Thymus (tissue), 11 donors: ENCODE measurements around the gene EVI5L. TPM values are rescaled to one million over a fixed set of nuclear protein-coding genes. Genes with fewer than 3 reads are reported as not detected.

Experiments used
- DNase-seq, 9 donors: peaks; one replicate each; pipeline ENCODE4 v3.0.0-alpha.2; 2013; ENCODE audit warnings: low spot score in 9 of 9, low read depth in 6 of 9, missing footprints in 1 of 9
- H3K27ac ChIP-seq, 2 donors: one replicate each; pipeline ENCODE4 v1.5.1; 2013; ENCODE audit warnings: control low read depth in 1 of 2, low read depth in 1 of 2, low read length in 1 of 2, mild to moderate bottlenecking in 1 of 2, moderate library complexity in 1 of 2
- H3K27me3 ChIP-seq, 2 donors: one replicate each; pipeline ENCODE4 v1.5.1; 2013; ENCODE audit warnings: low read length in 1 of 2; ENCODE audit not compliant: control insufficient read depth in 2 of 2, insufficient read depth in 1 of 2
- H3K36me3 ChIP-seq, 2 donors: one replicate each; pipeline ENCODE4 v1.5.1; 2013; ENCODE audit warnings: low read length in 1 of 2, mild to moderate bottlenecking in 1 of 2, moderate library complexity in 1 of 2; ENCODE audit not compliant: control insufficient read depth in 2 of 2, insufficient read depth in 2 of 2
- H3K4me1 ChIP-seq, 2 donors: one replicate each; pipeline ENCODE4 v1.5.1; 2013; ENCODE audit warnings: low read length in 2 of 2; ENCODE audit not compliant: control insufficient read depth in 2 of 2, insufficient read depth in 2 of 2
- H3K4me3 ChIP-seq, 2 donors: one replicate each; pipeline ENCODE4 v1.5.1; 2013; ENCODE audit warnings: low read length in 2 of 2, control low read depth in 1 of 2, mild to moderate bottlenecking in 1 of 2
- H3K9me3 ChIP-seq, 2 donors: one replicate each; pipeline ENCODE4 v1.5.1; 2013; ENCODE audit warnings: low read length in 1 of 2, mild to moderate bottlenecking in 1 of 2; ENCODE audit not compliant: control insufficient read depth in 2 of 2, insufficient read depth in 1 of 2
- WGBS: extraction: QIAGEN DNeasy Blood & Tissue Kit; methylation state at CpG from one replicate; pipeline ENCODE4 v1.1.7; 2013; 5-methylcytosine and 5-hydroxymethylcytosine counted together
- polyA plus RNA-seq: library from polyadenylated mRNA; stranded (reverse); fragments of 200-250 nt; gene quantifications from one replicate; pipeline ENCODE4 v1.2.3, GENCODE V29; 2013
- total RNA-seq: library from RNA; stranded (reverse); fragments of 120-200 nt; gene quantifications from one replicate; pipeline ENCODE4 v1.2.4, GENCODE V29; 2013
- donor health status: healthy.

EVI5L gene
- total and polyA plus RNA-seq, 2 donors, result 4.9 to 7.6 TPM

GRCh38 chr19:7908742-7909461 is 78.9 kb downstream of the EVI5L start:
- H3K9me3 ChIP-seq, result peaks cover 0 to 1% of the 10 kb centered on the region in 2 donors
- H3K36me3 ChIP-seq, result peaks cover 50 to 68% of the 10 kb centered on the region in 2 donors
- no peak for DNase-seq
- H3K4me3 ChIP-seq, result no peak overlapping the region
- peaks cover 0 to 9% of the 10 kb centered on the region in 2 donors for H3K27me3 ChIP-seq
- H3K27ac ChIP-seq, result no peak overlapping the region
- 97% methylated on average over 19 of the region's 19 CpGs for WGBS
- H3K4me1 ChIP-seq, result peaks cover 9 to 15% of the 10 kb centered on the region in 2 donors

- peaks cover 6 to 11% of the 10 kb centered on the region in 2 donors for H3K4me1 ChIP-seq
- H3K4me3 ChIP-seq, result no peak overlapping the region
- H3K27me3 ChIP-seq, result peaks cover 5 to 16% of the 10 kb centered on the region in 2 donors
- H3K27ac ChIP-seq, result no peak overlapping the region
- DNase-seq, result no peak
- H3K36me3 ChIP-seq, result peaks cover 50 to 68% of the 10 kb centered on the region in 2 donors
- 98% methylated on average over 21 of the region's 21 CpGs for WGBS
- peaks cover 0 to 1% of the 10 kb centered on the region in 2 donors for H3K9me3 ChIP-seq
Observed at GRCh38 chr19:7909471-7910067, 79.6 kb downstream of the EVI5L start.

- H3K4me3 ChIP-seq, result no peak overlapping the region
- H3K27ac ChIP-seq, result no peak overlapping the region
- peaks cover 50 to 68% of the 10 kb centered on the region in 2 donors for H3K36me3 ChIP-seq
- no peak for DNase-seq
- H3K27me3 ChIP-seq, result peaks cover 15 to 26% of the 10 kb centered on the region in 2 donors
- WGBS, result 98% methylated on average over 54 of the region's 54 CpGs
- H3K4me1 ChIP-seq, result peaks cover 3% of the 10 kb centered on the region in 2 donors
- peaks cover 0 to 1% of the 10 kb centered on the region in 2 donors for H3K9me3 ChIP-seq
Observed at GRCh38 chr19:7910321-7911161, 80.5 kb downstream of the EVI5L start.

DNA sequence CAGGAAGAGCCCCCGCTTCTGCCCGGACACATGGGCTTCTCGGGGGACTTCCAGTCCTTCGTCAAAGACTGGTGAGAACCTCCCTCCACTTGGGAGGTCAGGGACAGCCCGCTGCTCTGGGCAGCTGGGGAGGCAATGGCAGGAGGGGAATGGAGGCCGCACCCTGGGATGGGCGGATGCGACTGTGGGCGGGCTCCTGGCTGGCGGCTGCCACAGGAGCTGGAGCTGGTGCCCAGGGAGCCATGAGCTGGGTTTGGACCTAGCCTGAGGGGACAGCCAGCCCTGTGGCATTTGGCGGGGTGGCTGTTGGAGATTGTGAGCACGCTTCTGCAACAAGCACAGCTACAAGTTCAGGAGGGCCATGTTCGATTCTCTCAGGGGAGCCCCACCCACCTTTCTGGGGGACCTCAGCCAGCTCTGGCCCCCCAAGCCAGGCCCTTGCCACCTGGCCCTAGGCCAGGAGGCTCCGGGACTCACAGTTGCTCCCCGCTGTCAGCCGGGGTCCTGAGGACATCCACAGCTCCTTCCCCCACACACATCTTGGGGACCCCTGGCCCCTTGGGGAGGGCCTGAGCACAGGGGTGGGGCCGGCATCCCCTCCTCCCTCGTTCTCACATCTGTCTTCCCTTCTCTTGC is 81.6 kb downstream of the EVI5L start:
- WGBS, result 93% methylated on average over 18 of the region's 18 CpGs
- Histone ChIP-seq H3K4me3 (no peak overlapping the region), H3K4me1 (peaks cover 3 to 10% of the 10 kb centered on the region in 2 donors), H3K27ac (no peak overlapping the region), H3K36me3 (peaks cover 46 to 60% of the 10 kb centered on the region in 2 donors), H3K27me3 (peaks cover 24 to 37% of the 10 kb centered on the region in 2 donors), H3K9me3 (peaks cover 0 to 1% of the 10 kb centered on the region in 2 donors)
- no peak for DNase-seq

DNA sequence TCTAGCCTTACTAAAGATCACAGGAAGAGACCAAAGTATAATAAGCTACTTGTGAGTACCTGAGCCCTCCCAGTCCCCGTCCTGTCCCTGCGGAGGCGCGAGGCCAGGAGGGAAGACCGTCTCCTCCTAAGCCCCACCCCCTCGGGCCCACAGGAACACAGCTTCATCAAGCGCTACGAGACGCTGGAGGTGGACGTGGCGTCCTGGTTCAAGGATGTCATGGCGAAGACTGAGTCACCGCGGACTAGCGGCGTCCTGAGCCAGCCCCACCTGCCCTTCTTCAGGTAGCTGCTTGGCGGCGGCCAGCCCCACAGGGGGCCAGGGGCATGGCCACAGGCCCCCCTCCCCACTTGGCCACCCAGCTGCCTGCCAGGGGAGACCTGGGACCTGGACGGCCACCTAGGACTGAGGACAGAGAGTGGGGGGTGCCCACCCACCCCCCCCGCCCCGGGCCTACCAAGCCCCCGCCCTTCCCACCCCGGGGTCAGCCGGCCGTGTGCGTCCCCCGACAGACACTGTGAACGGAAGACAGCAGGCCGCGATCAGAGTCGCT is 82.2 kb downstream of the EVI5L start:
- no peak for DNase-seq
- Histone ChIP-seq H3K27me3 (peaks cover 30 to 42% of the 10 kb centered on the region in 2 donors), H3K36me3 (peaks cover 46 to 58% of the 10 kb centered on the region in 2 donors), H3K27ac (no peak overlapping the region), H3K4me1 (peaks cover 6 to 13% of the 10 kb centered on the region in 2 donors), H3K4me3 (no peak overlapping the region), H3K9me3 (peaks cover 0 to 1% of the 10 kb centered on the region in 2 donors)
- WGBS, result 96% methylated on average over 31 of the region's 31 CpGs

GRCh38 chr19:7912697-7913564 is 82.9 kb downstream of the EVI5L start:
- 98% methylated on average over 39 of the region's 39 CpGs for WGBS
- peaks cover 46 to 51% of the 10 kb centered on the region in 2 donors for H3K36me3 ChIP-seq

DNA sequence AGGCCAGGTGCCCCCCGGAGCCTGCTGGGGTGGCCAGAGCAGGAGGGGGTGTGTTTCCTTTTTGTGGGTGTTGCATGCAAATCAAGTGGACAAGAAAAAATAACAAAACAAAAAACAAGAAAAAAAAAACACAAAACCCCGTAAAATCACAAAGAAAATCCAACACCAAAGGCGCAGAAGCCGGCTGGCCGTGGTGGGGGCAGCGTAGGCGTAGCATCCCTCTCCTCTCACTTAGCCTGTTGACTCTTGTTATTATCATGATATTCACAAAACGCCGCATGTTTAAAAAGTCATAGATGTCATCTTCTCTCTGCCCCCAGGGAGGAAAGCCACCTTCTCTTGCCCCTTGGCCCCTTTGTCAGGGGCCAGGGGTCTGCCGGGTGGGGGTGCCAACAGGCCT is 83.6 kb downstream of the EVI5L start:
- H3K9me3 ChIP-seq, result peaks cover 1 to 2% of the 10 kb centered on the region in 2 donors
- no peak overlapping the region for H3K27ac ChIP-seq
- H3K36me3 ChIP-seq, result peaks cover 43 to 45% of the 10 kb centered on the region in 2 donors
- no peak overlapping the region for H3K4me3 ChIP-seq
- WGBS, result 97% methylated on average over 10 of the region's 10 CpGs
- DNase-seq, result no peak
- H3K27me3 ChIP-seq, result peaks cover 43 to 56% of the 10 kb centered on the region in 2 donors
- peaks cover 6 to 16% of the 10 kb centered on the region in 2 donors for H3K4me1 ChIP-seq

More at GRCh38 chr19:7912697-7913564, 82.9 kb downstream of the EVI5L start:
- DNase-seq, result no peak
- Histone ChIP-seq H3K27ac (no peak overlapping the region), H3K4me1 (peaks cover 6 to 16% of the 10 kb centered on the region in 2 donors), H3K9me3 (peaks cover 0 to 1% of the 10 kb centered on the region in 2 donors), H3K27me3 (peaks cover 37 to 49% of the 10 kb centered on the region in 2 donors), H3K4me3 (no peak overlapping the region)

- no peak for DNase-seq
- no peak overlapping the region for H3K27ac ChIP-seq
- H3K4me1 ChIP-seq, result peaks cover 6 to 17% of the 10 kb centered on the region in 2 donors
- H3K27me3 ChIP-seq, result peaks cover 48 to 61% of the 10 kb centered on the region in 2 donors
- 89% methylated on average over 12 of the region's 12 CpGs for WGBS
- peaks cover 1 to 6% of the 10 kb centered on the region in 2 donors for H3K9me3 ChIP-seq
- H3K4me3 ChIP-seq, result no peak overlapping the region
- H3K36me3 ChIP-seq, result peaks cover 38 to 44% of the 10 kb centered on the region in 2 donors
Observed at GRCh38 chr19:7914099-7914498, 84.1 kb downstream of the EVI5L start.
